Hepatocyte (in vitro differentiated cells): ENCODE results near the gene SKIDA1. TPM values are rescaled to one million over a fixed set of nuclear protein-coding genes. Genes with fewer than 3 reads are reported as not detected.
"Not testable (repeated sequence)": the region's sequence is repeated elsewhere in the genome, so short reads cannot be mapped to it uniquely, and the experiment has no call there.

Source experiments
- DNase-seq: peaks from one replicate; pipeline ENCODE4 v3.0.0-alpha.2; 2016; ENCODE audit warnings: low spot score
- H2AFZ ChIP-seq: fragments of 200-600 bp; sonication (generic); 2 replicates; pipeline ENCODE4 v1.6.0; 2016; ENCODE audit warnings: antibody characterized with exemption, mild to moderate bottlenecking
- H3K27ac ChIP-seq: fragments of 200-600 bp; sonication (generic); 2 replicates; pipeline ENCODE4 v1.5.1; 2016; ENCODE audit warnings: mild to moderate bottlenecking
- H3K27me3 ChIP-seq: fragments of 200-600 bp; sonication (generic); 2 replicates; pipeline ENCODE4 v1.6.1; 2016
- H3K36me3 ChIP-seq: fragments of 200-600 bp; sonication (generic); replicated peaks from 2 replicates; pipeline ENCODE4 v1.5.1; 2016; ENCODE audit warnings: low read depth; ENCODE audit not compliant: insufficient read depth
- H3K4me1 ChIP-seq: fragments of 200-600 bp; sonication (generic); 2 replicates; pipeline ENCODE4 v1.5.1; 2016; ENCODE audit warnings: mild to moderate bottlenecking, moderate library complexity; ENCODE audit not compliant: insufficient read depth
- H3K4me2 ChIP-seq: fragments of 200-600 bp; sonication (generic); 2 replicates; pipeline ENCODE4 v1.6.0; 2016
- H3K4me3 ChIP-seq: fragments of 200-600 bp; sonication (generic); 2 replicates; pipeline ENCODE4 v1.5.1; 2016; ENCODE audit warnings: mild to moderate bottlenecking
- H3K79me2 ChIP-seq: fragments of 200-600 bp; sonication (generic); 2 replicates; pipeline ENCODE4 v1.6.0; 2017; ENCODE audit warnings: mild to moderate bottlenecking
- H3K9me2 ChIP-seq: fragments of 200-600 bp; sonication (generic); replicated peaks from 2 replicates; pipeline ENCODE4 v1.6.0; 2017; ENCODE audit warnings: mild to moderate bottlenecking; ENCODE audit not compliant: insufficient read depth
- H3K9me3 ChIP-seq: fragments of 200-600 bp; sonication (generic); 2 replicates; pipeline ENCODE4 v1.5.1; 2016; ENCODE audit warnings: low read depth, mild to moderate bottlenecking
- H4K20me1 ChIP-seq: fragments of 200-600 bp; sonication (generic); 2 replicates; pipeline ENCODE4 v1.6.0; 2016; ENCODE audit warnings: mild to moderate bottlenecking; ENCODE audit not compliant: insufficient read depth, poor library complexity, severe bottlenecking
- CTCF ChIP-seq: fragments of 200-600 bp; sonication (generic); IDR thresholded peaks from 2 replicates; pipeline ENCODE4 v1.5.1; 2016; ENCODE audit warnings: antibody characterized with exemption, mild to moderate bottlenecking; ENCODE audit not compliant: poor library complexity
- EZH2 ChIP-seq: fragments of 200-600 bp; sonication (generic); IDR thresholded peaks from 2 replicates; pipeline ENCODE4 v1.6.1; 2016; ENCODE audit warnings: antibody characterized with exemption, mild to moderate bottlenecking, borderline replicate concordance
- EZH2phosphoT487 ChIP-seq: fragments of 200-600 bp; sonication (generic); IDR thresholded peaks from one replicate; pipeline ENCODE4 v1.6.1; 2018; ENCODE audit warnings: antibody characterized with exemption, mild to moderate bottlenecking, low read depth, moderate library complexity; ENCODE audit not compliant: unreplicated experiment, severe bottlenecking
- WGBS: methylation state at CpG from one replicate; pipeline ENCODE4 v1.1.6; 2016; ENCODE audit warnings: low lambda C conversion rate; ENCODE audit errors: missing lambda C conversion rate; 5-methylcytosine and 5-hydroxymethylcytosine counted together
- polyA plus RNA-seq: library from polyadenylated mRNA; unstranded; fragments of >200 nt; fragmentation: Nextera tagmentation; extraction: Ambion mirVana; gene quantifications from 2 replicates; pipeline ENCODE4 v1.2.1, GENCODE V29; 2016
- total RNA-seq: library from RNA; depleted of rRNA; stranded (reverse); fragments of >200 nt; gene quantifications from 2 replicates; pipeline ENCODE4 v1.2.3, GENCODE V29; 2014

SKIDA1 gene
- total and polyA plus RNA-seq, 2 experiments from 2014 or later = 0.68 to 2.3 TPM

GRCh38 chr10:21556527-21556926, 31.0 kb upstream of the SKIDA1 start:
- H3K4me1 ChIP-seq = no peaks in the 10 kb centered on the region
- H3K79me2 ChIP-seq = peaks cover 95% of the 10 kb centered on the region
- H4K20me1 ChIP-seq = peaks cover under 1% of the 10 kb centered on the region
- no peak for DNase-seq
- no peak overlapping the region for H3K4me2 ChIP-seq
- no peak overlapping the region for H2AFZ ChIP-seq
- TF ChIP-seq CTCF (no peak), EZH2 (no peak), EZH2phosphoT487 (no peak)
- H3K4me3 ChIP-seq = no peak overlapping the region
- H3K9me3 ChIP-seq = no peaks in the 10 kb centered on the region
- H3K27ac ChIP-seq = no peak overlapping the region
- H3K27me3 ChIP-seq = no peaks in the 10 kb centered on the region
- 88% methylated on average over 8 of the region's 8 CpGs for WGBS
- no peaks in the 10 kb centered on the region for H3K9me2 ChIP-seq
- no peaks in the 10 kb centered on the region for H3K36me3 ChIP-seq

GRCh38 chr10:21552638-21553037, 27.2 kb upstream of the SKIDA1 start:
- Histone ChIP-seq H3K79me2 (peaks cover 89% of the 10 kb centered on the region), H3K27ac (no peak overlapping the region), H3K4me1 (no peaks in the 10 kb centered on the region), H4K20me1 (no peaks in the 10 kb centered on the region), H2AFZ (no peak overlapping the region), H3K36me3 (no peaks in the 10 kb centered on the region), H3K9me3 (no peaks in the 10 kb centered on the region), H3K4me2 (no peak overlapping the region), H3K27me3 (no peaks in the 10 kb centered on the region), H3K4me3 (no peak overlapping the region), H3K9me2 (no peaks in the 10 kb centered on the region)
- TF ChIP-seq EZH2phosphoT487 (no peak), CTCF (no peak), EZH2 (no peak)
- DNase-seq = no peak
- 92% methylated on average over 8 of the region's 8 CpGs for WGBS

- Histone ChIP-seq H3K27ac (no peak overlapping the region), H3K27me3 (no peaks in the 10 kb centered on the region), H2AFZ (no peak overlapping the region), H3K4me2 (no peak overlapping the region), H4K20me1 (no peaks in the 10 kb centered on the region), H3K79me2 (peaks cover 89% of the 10 kb centered on the region), H3K9me2 (no peaks in the 10 kb centered on the region), H3K36me3 (no peaks in the 10 kb centered on the region), H3K9me3 (no peaks in the 10 kb centered on the region), H3K4me3 (no peak overlapping the region), H3K4me1 (no peaks in the 10 kb centered on the region)
- WGBS = 90% methylated on average over 6 of the region's 6 CpGs
- no peak for DNase-seq
- no peak for TF ChIP-seq EZH2phosphoT487
- TF ChIP-seq EZH2 = no peak
- TF ChIP-seq CTCF = no peak
Observed at GRCh38 chr10:21547246-21547645, 21.8 kb upstream of the SKIDA1 start.

- WGBS = 98% methylated on average over 4 of the region's 4 CpGs
- H3K27ac ChIP-seq, H3K36me3 ChIP-seq, H3K9me2 ChIP-seq, H3K4me1 ChIP-seq, DNase-seq, H3K4me3 ChIP-seq, H2AFZ ChIP-seq, H3K4me2 ChIP-seq, H3K27me3 ChIP-seq, H3K9me3 ChIP-seq: not testable (repeated sequence)
- H4K20me1 ChIP-seq = peaks cover 11% of the 10 kb centered on the region
- peaks cover 96% of the 10 kb centered on the region for H3K79me2 ChIP-seq
Observed at GRCh38 chr10:21540701-21541100, 15.2 kb upstream of the SKIDA1 start.
